HPDE6-E6E7 (cell line): ENCODE measurements around the gene PLA2G12A.

Source experiments
- DNase-seq: peaks from one replicate; pipeline ENCODE4 v3.0.0; 2011; ENCODE audit warnings: missing footprints; ENCODE audit errors: extremely low spot score

Gene PLA2G12A

GRCh38 chr4:109729117-109729717 is 653 bp downstream of the PLA2G12A start:
- no peak for DNase-seq

GRCh38 chr4:109728385-109728784 is 1.5 kb downstream of the PLA2G12A start:
- no peak for DNase-seq

DNA sequence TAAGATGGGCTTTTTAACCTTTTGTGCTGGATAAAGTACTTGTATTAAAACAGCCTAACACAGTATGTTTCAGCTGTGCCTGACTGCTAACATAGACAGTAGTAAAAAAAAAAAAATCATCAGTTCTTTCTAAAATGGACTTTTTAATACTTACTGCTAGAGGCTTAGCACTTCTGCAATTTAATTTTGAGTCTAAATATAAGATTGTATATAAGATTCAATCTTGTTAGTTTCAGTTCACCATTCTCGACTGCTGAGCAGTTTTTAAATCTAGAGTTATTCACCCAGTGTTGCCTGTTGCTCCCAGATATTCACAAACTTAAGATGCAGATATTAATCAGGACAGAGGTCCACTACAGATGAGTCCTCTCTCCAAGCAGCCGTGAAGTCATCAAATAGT is 6.8 kb downstream of the PLA2G12A start:
- no peak for DNase-seq

DNA sequence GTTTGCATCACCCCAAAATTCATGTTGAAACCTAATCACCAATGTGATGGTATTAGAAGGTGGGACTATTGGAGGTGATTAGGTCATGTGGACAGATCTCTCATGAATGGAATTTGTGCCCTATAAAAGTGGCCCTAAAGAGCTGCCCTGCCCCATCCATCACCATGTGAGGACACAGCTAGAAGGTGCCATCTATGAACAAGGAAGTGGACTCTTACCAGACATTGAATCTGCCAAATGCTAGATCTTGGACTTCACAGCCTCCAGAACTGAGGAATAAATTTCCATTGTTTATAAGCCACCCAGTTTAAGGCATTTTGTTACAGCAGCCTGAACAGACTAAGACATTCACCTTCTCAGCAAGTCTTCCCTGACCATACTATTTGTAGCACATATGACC is 7.5 kb downstream of the PLA2G12A start:
- DNase-seq: no peak

DNA sequence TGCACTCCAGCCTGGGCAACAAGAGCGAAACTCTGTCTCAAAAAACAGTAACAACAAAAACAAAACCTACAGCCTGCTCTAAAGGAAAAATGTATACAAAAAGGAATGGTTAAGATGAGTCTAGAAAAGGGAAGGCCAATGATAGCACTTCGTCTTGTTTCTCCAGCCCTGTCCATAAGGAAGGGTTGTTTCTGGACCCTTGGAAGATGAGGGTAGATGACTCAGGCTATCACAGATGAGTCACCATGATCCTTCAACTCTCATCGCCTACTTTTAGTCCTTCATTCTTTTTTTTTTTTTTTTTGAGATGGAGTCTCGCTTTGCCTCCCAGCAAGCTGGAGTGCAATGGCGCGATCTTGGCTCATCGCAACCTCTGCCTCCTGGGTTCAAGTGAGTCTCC is 8.8 kb downstream of the PLA2G12A start:
- DNase-seq: no peak

DNA sequence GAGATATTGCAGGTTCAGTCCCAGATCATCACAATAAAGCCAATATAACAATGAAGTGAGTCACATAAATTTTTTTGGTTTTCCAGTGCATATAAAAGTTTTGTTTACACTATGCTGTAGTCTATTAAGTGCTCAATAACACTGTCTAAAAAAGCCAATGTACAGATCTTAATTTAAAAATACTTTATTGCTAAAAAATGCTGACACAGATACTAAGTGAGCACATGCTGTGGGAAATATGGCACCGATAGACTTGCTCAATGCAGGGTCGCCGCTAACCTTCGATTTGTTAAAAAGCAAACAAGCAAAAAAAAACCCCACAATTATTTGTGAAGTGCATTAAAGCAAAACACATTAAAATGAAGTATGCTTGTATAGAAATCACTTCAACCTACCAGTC is 10.3 kb downstream of the PLA2G12A start:
- DNase-seq: no peak

GRCh38 chr4:109718759-109719158 is 11.1 kb downstream of the PLA2G12A start:
- no peak for DNase-seq

DNA sequence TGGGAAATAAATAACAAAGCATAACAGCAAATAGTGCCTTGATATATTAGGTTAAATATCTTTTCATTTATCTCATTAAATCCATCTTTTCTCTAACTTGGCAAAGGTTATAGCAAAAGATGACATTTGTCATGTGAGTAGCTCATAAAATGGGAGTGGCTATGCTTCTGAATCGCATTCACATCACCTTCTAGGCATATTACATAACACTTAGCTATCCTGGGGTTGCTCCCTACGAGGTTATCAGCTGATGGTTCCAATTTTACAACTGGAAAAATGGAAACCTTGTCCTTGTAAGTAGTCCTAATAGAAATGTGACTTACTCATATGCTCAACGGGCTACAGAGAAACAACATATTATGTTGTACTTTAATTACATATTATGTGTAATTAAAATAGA is 16.4 kb downstream of the PLA2G12A start:
- no peak for DNase-seq

DNA sequence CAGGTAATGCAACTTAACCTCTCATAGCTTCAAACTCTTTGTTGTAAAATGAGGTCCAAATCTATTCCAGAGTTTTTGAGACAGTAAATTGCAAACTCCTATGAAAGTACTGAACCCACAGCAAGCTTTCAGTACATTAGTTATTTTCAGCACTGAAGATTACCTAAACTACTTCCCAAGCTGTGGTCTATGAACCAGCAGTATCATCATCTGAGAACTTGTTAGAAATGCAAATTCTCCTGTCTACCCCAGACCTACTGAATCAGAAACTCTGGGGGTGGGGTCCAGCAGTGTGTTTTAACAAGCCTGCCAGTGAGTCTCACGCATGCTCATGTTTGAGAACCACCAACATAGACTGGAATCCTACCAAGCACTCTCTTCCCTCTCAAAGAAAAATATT is 20.9 kb downstream of the PLA2G12A start:
- DNase-seq: no peak

- DNase-seq: no peak
Measured at GRCh38 chr4:109708435-109708834, 21.4 kb downstream of the PLA2G12A start.

DNA sequence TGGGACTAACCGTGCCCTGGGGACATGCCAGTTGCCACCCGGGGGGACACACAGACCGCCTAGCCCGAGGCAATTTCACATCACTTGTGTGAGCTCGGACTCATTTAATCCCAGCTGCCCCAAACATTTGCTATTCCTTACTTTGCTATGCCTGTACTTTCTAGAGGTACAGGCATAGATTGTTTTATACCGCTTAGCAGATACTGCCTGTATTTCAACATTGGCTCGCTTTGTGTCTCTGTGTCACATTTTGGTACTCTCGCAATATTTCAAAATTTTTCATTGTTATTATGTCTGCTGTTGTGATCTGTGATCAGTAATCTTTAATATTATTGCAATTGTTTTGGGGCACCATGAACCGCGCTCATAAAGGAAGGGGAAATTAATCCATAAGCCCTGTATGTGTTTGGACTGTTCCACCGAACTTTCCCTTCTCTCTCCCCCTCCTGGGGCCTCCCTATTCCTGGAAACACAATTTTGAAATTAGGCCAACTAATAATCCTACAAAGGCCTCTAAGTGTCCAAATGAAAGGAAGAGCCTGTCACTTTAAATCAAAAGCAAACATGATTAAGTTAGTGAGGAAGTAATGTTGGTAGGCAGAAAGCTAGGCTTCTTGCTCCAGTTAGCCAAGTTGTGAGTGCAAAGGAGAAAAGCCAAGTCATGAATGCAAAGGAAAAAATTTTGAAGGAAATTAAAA is 26.1 kb downstream of the PLA2G12A start:
- no peak for DNase-seq

- peak; percentile 47 for DNase-seq
Measured at GRCh38 chr4:109702950-109703663, 26.8 kb downstream of the PLA2G12A start, which contains the start of gene CASP6. CASP6 (minus strand) TSS chr4:109703445; CDS start chr4:109703395, 50 bp downstream.

GRCh38 chr4:109701566-109702410 is 28.1 kb downstream of the PLA2G12A start:
- DNase-seq: no peak

DNA sequence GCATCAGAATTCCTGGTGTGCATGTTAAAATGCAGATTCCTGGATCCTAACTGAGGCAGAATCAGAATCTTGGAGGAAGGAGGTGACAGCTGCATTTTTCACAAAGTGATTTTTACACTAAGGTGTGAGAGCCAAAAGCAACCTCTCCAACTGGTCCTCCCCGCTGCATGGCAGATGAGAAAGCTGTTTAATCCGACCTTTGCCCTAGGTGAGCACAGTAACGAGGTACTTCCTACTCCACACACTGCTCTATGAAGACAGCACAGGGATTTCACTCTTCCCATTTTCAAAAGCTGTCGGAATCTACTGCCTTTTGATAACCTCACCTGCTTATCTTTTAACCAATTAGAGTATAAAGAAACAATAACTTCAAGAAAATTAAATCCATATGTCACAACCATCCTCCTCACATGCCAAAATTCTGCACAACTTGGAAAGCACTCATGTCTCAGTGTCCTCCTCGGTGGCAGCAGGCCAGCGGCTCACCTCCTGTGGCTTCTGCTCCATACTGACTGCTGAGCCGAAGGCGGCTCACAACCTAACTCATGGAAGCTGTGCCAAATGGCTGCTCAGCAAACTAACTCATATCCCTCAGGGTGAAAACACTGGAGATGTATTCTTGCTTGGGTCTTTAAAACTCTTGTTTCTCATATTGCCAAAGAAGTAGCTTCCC is 30.2 kb downstream of the PLA2G12A start:
- DNase-seq: no peak

DNA sequence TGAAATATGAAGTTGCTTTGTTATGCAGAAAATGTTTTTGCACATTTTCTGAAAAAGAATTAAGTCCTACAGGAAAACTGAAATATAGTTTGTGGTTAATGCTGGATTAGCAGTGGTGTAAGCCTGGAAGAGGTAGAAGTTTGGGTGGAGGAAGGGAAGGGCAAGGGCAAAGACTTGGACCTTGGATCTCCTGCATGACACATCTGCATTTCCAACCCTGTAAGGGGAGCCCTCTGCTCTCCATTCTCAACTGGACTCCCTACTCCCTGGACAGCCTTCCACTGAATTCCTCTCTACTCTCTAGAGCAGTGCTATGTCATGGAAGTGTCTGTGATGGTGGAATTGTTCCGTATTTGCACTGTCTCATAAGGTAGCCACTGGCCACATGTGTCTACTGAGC is 31.2 kb downstream of the PLA2G12A start:
- no peak for DNase-seq

DNA sequence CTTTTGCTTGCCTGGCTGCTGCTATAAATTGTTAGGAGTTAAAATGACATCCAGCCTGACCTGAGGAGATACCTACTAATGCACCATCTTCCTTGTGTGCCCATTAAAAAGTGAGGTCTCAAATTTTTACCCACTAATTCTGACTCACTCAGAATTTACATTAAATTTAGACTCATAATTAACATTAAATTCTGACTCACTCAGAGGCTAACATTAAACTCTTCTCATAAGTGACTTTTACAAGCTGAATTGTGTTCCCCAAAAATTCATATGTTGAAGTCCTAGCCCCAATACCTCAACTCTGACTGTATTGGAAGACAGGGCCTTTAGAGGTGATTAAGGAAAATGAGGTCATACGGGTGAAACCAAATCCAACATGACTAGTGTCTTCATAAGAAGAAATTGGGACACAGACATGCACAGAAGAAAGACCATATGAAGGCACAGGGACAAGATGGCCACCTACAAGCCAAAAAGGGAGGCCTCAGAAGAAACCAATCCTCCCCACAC is 38.4 kb downstream of the PLA2G12A start:
- no peak for DNase-seq

- no peak for DNase-seq
Measured at GRCh38 chr4:109690690-109691410, 39.0 kb downstream of the PLA2G12A start.

DNA sequence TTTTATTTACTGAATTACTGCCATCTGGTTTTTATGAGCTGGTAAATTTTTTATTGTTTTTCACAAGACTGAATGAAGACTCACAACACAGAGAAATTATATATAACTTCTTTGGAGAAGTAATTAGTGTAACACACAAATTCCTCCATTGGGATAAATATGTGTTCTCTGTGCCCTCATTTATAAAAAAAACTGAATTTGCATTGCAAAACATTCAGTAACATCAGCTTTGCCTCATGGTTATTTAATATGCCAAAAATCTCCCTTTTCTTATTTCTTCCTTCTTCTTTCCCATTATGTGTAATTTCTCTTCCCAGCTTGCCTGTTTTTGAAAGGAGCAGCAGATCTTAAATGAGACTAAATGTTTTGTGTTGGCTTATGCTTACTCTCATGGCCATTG is 45.1 kb downstream of the PLA2G12A start:
- DNase-seq: no peak

DNA sequence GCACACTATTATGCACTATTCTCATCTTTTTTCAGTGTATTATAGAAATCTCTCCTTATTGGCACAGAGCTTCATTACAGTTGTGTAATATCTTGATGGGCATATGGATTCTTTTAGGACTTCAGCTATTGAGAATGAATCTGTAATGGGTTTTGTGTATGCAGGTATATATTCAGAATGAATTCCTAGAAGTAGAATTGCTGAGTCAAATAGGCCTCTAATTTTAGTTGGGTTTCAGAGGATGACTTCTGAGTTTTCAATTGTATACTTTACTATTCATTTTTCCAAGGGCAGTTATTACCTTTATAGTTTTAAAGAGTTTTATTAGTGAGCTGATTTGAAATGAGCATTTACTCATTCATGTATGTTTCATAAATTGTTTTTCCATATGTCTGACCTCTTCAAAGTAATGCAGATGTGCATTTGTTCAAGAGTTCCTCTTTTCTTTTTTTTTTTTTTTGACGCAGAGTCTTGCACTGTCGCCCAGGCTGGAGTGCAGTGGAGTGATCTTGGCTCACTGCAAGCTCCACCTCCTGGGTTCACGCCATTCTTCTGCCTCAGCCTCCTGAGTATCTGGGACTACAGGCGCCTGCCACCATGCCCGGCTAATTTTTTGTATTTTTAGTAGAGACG is 46.1 kb downstream of the PLA2G12A start:
- DNase-seq: no peak

DNA sequence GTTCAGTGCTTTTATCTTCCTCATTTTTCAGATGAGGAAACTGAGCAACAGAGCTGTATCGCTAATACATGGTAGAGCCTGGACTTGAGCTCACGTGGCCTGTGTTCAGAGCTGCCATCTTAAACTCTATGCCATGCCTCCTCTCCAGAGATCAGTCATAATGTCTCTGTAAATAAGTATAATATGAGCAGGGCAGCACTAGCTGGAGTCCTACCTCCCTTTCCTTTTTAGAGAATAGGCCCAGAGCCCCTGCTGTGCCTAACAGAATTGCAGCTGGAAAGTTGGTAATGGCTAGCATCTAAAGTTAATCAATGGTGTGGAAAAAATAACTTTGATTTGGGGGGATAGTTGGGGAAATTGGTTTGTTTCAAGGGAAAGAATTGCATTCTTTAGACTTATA is 47.0 kb downstream of the PLA2G12A start:
- DNase-seq: no peak
